A549 (cell line): ENCODE results near the gene ABHD12. TPM values are rescaled to one million over a fixed set of nuclear protein-coding genes. Genes with fewer than 3 reads are reported as not detected.

Experiments
- ATAC-seq, 2 experiments: fragments of 200-7000 bp in 1 of 2; fragments of >200 bp in 1 of 2; cut with Nextera tagmentation in 1 of 2; cut with Tn5 transposase in 1 of 2; 3 replicates each; pipeline versions ENCODE4 v1.8.0 to v1.9.1; 2018 to 2020; ENCODE audit warnings: mild to moderate bottlenecking in 1 of 2, moderate library complexity in 1 of 2
- CTCF ChIA-PET: fragments of 300-600 bp; sonication (Branson Sonifier 250); formaldehyde crosslinking; extraction: SDS; loops from one replicate; lab custom pipeline; 2021; ENCODE audit warnings: antibody characterized with exemption, inconsistent platforms; lab: Yijun Ruan, JAX
- POLR2A ChIA-PET: fragments of 350-600 bp; formaldehyde crosslinking; extraction: SDS; loops from one replicate; lab custom pipeline; 2021; ENCODE audit warnings: antibody characterized with exemption, inconsistent platforms; lab: Yijun Ruan, JAX
- DNase-seq, 2 experiments: peaks; one replicate each; pipeline versions ENCODE4 v3.0.0 to v3.0.0-alpha.2; 2011 to 2016; ENCODE audit warnings: low read depth in 1 of 2, low spot score in 1 of 2
- FAIRE-seq: peaks from 2 replicates; lab custom pipeline; 2011; peaks lifted over from hg19 to GRCh38; lab: Jason Lieb, UNC
- H3K27ac ChIP-seq, 2 experiments: fragments of >200 bp; sonication (Bioruptor Twin); formaldehyde crosslinking; 3 replicates each; pipeline ENCODE4 v1.5.1; 2016 to 2017
- H3K4me1 ChIP-seq: fragments of >200 bp; sonication (Bioruptor Twin); formaldehyde crosslinking; 3 replicates; pipeline ENCODE4 v1.6.1; 2016
- H3K4me2 ChIP-seq: fragments of >200 bp; sonication (Bioruptor Twin); formaldehyde crosslinking; 3 replicates; pipeline ENCODE4 v1.6.1; 2016
- H3K4me3 ChIP-seq: fragments of >200 bp; sonication (Bioruptor Twin); formaldehyde crosslinking; 3 replicates; pipeline ENCODE4 v1.5.1; 2016
- H3K9me3 ChIP-seq: fragments of >200 bp; sonication (Bioruptor Twin); formaldehyde crosslinking; 3 replicates; pipeline ENCODE4 v1.6.1; 2016
- CBX2 ChIP-seq: fragments of 200-600 bp; sonication (generic); IDR thresholded peaks from 2 replicates; pipeline ENCODE4 v1.6.1; 2016; ENCODE audit warnings: low read depth, mild to moderate bottlenecking, borderline replicate concordance
- EHF ChIP-seq: fragments of 250-450 bp; sonication (Bioruptor Pico); IDR thresholded peaks from 2 replicates; pipeline ENCODE4 v1.5.0; 2020; ENCODE audit warnings: mild to moderate bottlenecking
- EHMT2 ChIP-seq: fragments of 200-600 bp; sonication (generic); IDR thresholded peaks from 2 replicates; pipeline ENCODE4 v1.6.1; 2016; ENCODE audit warnings: antibody characterized with exemption, low read depth, mild to moderate bottlenecking, moderate library complexity
- FOSB ChIP-seq: fragments of 250-450 bp; sonication (Bioruptor Pico); IDR thresholded peaks from 2 replicates; pipeline ENCODE4 v1.5.0; 2020; ENCODE audit warnings: mild to moderate bottlenecking, moderate library complexity
- FOSL2 ChIP-seq, 2 experiments: fragments of 450-650 bp in 1 of 2; fragments of >200 bp in 1 of 2; sonication (Bioruptor Twin) in 1 of 2; formaldehyde crosslinking; IDR thresholded peaks; 2 replicates each; pipeline versions ENCODE4 v1.5.0 to v1.6.1; 2016 to 2020; ENCODE audit warnings: mild to moderate bottlenecking in 1 of 2, moderate library complexity in 1 of 2
- GATA3 ChIP-seq: IDR thresholded peaks from 2 replicates; pipeline ENCODE4 v1.6.1; 2012; ENCODE audit warnings: borderline replicate concordance
- HEYL ChIP-seq: fragments of 250-450 bp; sonication (Bioruptor Pico); IDR thresholded peaks from 2 replicates; pipeline ENCODE4 v1.8.0; 2021; ENCODE audit warnings: mild to moderate bottlenecking, moderate library complexity
- HOXB5 ChIP-seq: fragments of 250-450 bp; sonication (Bioruptor Pico); IDR thresholded peaks from 2 replicates; pipeline ENCODE4 v1.5.0; 2020; ENCODE audit warnings: mild to moderate bottlenecking, moderate library complexity
- JUN ChIP-seq, 2 experiments: fragments of >200 bp; sonication (Bioruptor Twin); formaldehyde crosslinking; IDR thresholded peaks; 2 replicates in 1 of 2; 3 replicates in 1 of 2; pipeline ENCODE4 v1.6.1; 2016 to 2017
- MAX ChIP-seq: IDR thresholded peaks from 2 replicates; pipeline ENCODE4 v1.6.1; 2012
- NFE2L2 ChIP-seq: fragments of 150-350 bp; conservative IDR thresholded peaks from 2 replicates; pipeline ENCODE4 v1.6.1; 2014; ENCODE audit warnings: low read length
- POLR2A ChIP-seq: IDR thresholded peaks from 2 replicates; pipeline ENCODE4 v1.6.1; 2012; ENCODE audit warnings: mild to moderate bottlenecking, low read length
- RARB ChIP-seq: fragments of 250-450 bp; sonication (Bioruptor Pico); IDR thresholded peaks from 2 replicates; pipeline ENCODE4 v1.8.0; 2021; ENCODE audit warnings: mild to moderate bottlenecking, moderate library complexity
- RFX5 ChIP-seq: fragments of 450-650 bp; IDR thresholded peaks from 2 replicates; pipeline ENCODE4 v1.7.1; 2014; ENCODE audit warnings: antibody characterized with exemption, mild to moderate bottlenecking, moderate library complexity
- SMC3 ChIP-seq: fragments of >200 bp; sonication (Bioruptor Twin); formaldehyde crosslinking; IDR thresholded peaks from 3 replicates; pipeline ENCODE4 v1.6.1; 2018; ENCODE audit warnings: inconsistent platforms
- SREBF2 ChIP-seq: fragments of 450-650 bp; IDR thresholded peaks from 2 replicates; pipeline ENCODE4 v1.6.1; 2014; ENCODE audit warnings: mild to moderate bottlenecking, moderate library complexity
- TFCP2L1 ChIP-seq: fragments of 250-450 bp; sonication (Bioruptor Pico); IDR thresholded peaks from 2 replicates; pipeline ENCODE4 v1.5.0; 2021; ENCODE audit warnings: mild to moderate bottlenecking
- TP53 ChIP-seq: fragments of 250-450 bp; sonication (Bioruptor Pico); IDR thresholded peaks from 2 replicates; pipeline ENCODE4 v1.5.0; 2021; ENCODE audit warnings: mild to moderate bottlenecking, moderate library complexity
- ZC3H11A ChIP-seq: fragments of 450-650 bp; IDR thresholded peaks from 2 replicates; pipeline ENCODE4 v1.6.1; 2014; ENCODE audit warnings: antibody characterized with exemption, mild to moderate bottlenecking
- ZSCAN20 ChIP-seq: fragments of 250-450 bp; sonication (Bioruptor Pico); IDR thresholded peaks from 2 replicates; pipeline ENCODE4 v1.8.0; 2022; ENCODE audit warnings: mild to moderate bottlenecking, moderate library complexity
- WGBS: methylation state at CpG from one replicate; pipeline ENCODE4 v1.1.6; 2017; ENCODE audit errors: missing lambda C conversion rate; 5-methylcytosine and 5-hydroxymethylcytosine counted together
- polyA plus RNA-seq, 4 experiments: library from polyadenylated mRNA; depleted of rRNA in 3 of 4; stranded (reverse); fragments of >200 nt; fragmentation: RNase III in 1 of 4; extraction: RNeasy Plus Mini Kit Qiagen cat#74134 plus additional on column Dnase treatment in 1 of 4; gene quantifications; 2 replicates in 3 of 4; 3 replicates in 1 of 4; pipeline ENCODE4 v1.2.3, GENCODE V29; 2011 to 2017
- TF ChIP-seq, protein P1 (sequence below): fragments of >200 bp; sonication (Bioruptor Twin); formaldehyde crosslinking; IDR thresholded peaks from 3 replicates; pipeline ENCODE4 v1.6.1; 2016
- TF ChIP-seq, protein P2 (sequence below): fragments of 200-600 bp; sonication (generic); IDR thresholded peaks from 2 replicates; pipeline ENCODE4 v1.6.1; 2016; ENCODE audit warnings: antibody characterized with exemption, mild to moderate bottlenecking, moderate library complexity

Gene ABHD12
- polyA plus RNA-seq, 2 of the 4 experiments (the other 2 are of a cell fraction), result 54.3 to 101 TPM

GRCh38 chr20:25364879-25365699, 25.5 kb downstream of the ABHD12 start (continued):
- TF ChIP-seq FOSL2 (IDR thresholded peaks at IDR 0.05), result no peak
- no peak for TF ChIP-seq FOSL2 (CRISPR knock-in tag; IDR thresholded peaks at IDR 0.05)
- TF ChIP-seq EHMT2, result no peak
- TF ChIP-seq TFCP2L1, result no peak
- TF ChIP-seq EHF (CRISPR knock-in tag), result no peak
- TF ChIP-seq, all 56 proteins: peak for 0

DNA sequence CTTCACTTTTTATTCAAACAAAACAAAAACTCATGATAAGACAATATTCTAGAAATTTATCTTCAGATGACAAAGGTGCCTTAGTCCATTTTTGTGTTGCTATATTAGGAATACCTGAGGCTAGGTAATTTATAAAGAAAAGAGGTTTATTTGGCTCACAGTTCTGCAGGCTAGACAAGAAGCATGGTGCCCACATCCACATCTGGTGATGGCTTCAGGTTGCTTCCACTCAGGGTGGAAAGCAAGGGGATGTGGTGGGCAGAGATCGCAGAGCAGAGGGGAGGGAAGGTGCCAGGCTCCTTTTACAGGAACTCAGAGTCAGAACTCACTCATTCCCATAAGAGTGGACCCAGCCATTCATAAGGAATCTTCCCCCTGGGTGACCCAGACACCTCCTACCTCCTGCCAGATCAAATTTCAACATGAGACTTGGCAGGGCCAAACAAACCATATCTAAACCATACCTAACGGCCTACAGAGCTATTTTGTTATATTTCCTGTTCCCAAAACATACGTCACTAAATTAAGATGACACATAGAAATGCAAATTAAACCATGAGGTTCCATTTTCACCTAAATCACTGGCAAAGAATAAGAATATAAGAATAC, 26.4 kb downstream of the ABHD12 start:
- no peak overlapping the region for H3K27ac ChIP-seq
- ChIA-PET CTCF (interaction anchor here (0.9 to 1.4 kb wide), 5 partner anchors 10 to 69 kb away, joined by 3 to 10 read pairs (median 4); no protein-coding TSS in a partner anchor), POLR2A (interaction anchor here (0.6 kb wide), 1 partner anchor 21 kb away, joined by 3 read pairs; no protein-coding TSS in a partner anchor)
- H3K4me3 ChIP-seq, result no peak overlapping the region
- DNase-seq (no peak), ATAC-seq (no peak), FAIRE-seq (no peak)
- 0 out of 3 replicates have a peak, but pooled peaks cover 3% of the 10 kb centered on the region for H3K9me3 ChIP-seq
- H3K4me1 ChIP-seq, result peaks cover 15% of the 10 kb centered on the region
- 90% methylated on average over 3 of the region's 3 CpGs for WGBS
- TF ChIP-seq HEYL (CRISPR knock-in tag), result no peak
- no peak for TF ChIP-seq POLR2A
- no peak for TF ChIP-seq RARB
- TF ChIP-seq RFX5, result no peak
- TF ChIP-seq FOSL2 (IDR thresholded peaks at IDR 0.05), result no peak
- TF ChIP-seq FOSL2 (CRISPR knock-in tag; IDR thresholded peaks at IDR 0.05), result no peak
- no peak for TF ChIP-seq GATA3
- TF ChIP-seq, protein P1, sequence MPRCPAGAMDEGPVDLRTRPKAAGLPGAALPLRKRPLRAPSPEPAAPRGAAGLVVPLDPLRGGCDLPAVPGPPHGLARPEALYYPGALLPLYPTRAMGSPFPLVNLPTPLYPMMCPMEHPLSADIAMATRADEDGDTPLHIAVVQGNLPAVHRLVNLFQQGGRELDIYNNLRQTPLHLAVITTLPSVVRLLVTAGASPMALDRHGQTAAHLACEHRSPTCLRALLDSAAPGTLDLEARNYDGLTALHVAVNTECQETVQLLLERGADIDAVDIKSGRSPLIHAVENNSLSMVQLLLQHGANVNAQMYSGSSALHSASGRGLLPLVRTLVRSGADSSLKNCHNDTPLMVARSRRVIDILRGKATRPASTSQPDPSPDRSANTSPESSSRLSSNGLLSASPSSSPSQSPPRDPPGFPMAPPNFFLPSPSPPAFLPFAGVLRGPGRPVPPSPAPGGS, result no peak
- no peak for TF ChIP-seq FOSB (CRISPR knock-in tag)
- no peak for TF ChIP-seq HOXB5
- no peak for TF ChIP-seq TP53 (CRISPR knock-in tag)
- TF ChIP-seq CBX2, result no peak
- TF ChIP-seq ZSCAN20 (CRISPR knock-in tag), result no peak
- TF ChIP-seq, protein P2, sequence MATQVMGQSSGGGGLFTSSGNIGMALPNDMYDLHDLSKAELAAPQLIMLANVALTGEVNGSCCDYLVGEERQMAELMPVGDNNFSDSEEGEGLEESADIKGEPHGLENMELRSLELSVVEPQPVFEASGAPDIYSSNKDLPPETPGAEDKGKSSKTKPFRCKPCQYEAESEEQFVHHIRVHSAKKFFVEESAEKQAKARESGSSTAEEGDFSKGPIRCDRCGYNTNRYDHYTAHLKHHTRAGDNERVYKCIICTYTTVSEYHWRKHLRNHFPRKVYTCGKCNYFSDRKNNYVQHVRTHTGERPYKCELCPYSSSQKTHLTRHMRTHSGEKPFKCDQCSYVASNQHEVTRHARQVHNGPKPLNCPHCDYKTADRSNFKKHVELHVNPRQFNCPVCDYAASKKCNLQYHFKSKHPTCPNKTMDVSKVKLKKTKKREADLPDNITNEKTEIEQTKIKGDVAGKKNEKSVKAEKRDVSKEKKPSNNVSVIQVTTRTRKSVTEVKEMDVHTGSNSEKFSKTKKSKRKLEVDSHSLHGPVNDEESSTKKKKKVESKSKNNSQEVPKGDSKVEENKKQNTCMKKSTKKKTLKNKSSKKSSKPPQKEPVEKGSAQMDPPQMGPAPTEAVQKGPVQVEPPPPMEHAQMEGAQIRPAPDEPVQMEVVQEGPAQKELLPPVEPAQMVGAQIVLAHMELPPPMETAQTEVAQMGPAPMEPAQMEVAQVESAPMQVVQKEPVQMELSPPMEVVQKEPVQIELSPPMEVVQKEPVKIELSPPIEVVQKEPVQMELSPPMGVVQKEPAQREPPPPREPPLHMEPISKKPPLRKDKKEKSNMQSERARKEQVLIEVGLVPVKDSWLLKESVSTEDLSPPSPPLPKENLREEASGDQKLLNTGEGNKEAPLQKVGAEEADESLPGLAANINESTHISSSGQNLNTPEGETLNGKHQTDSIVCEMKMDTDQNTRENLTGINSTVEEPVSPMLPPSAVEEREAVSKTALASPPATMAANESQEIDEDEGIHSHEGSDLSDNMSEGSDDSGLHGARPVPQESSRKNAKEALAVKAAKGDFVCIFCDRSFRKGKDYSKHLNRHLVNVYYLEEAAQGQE, result no peak
- TF ChIP-seq SREBF2, result no peak
- no peak for TF ChIP-seq SMC3
- TF ChIP-seq MAX, result no peak
- no peak for TF ChIP-seq JUN (IDR thresholded peaks at IDR 0.05)
- TF ChIP-seq NFE2L2, result no peak
- no peak for TF ChIP-seq ZC3H11A
- H3K4me2 ChIP-seq, result no peak overlapping the region
